ENCODE results near the gene PATE4. TPM values are rescaled to one million over a fixed set of nuclear protein-coding genes. Genes with fewer than 3 reads are reported as not detected.

The PATE4 gene
- total RNA-seq, 4 donors from 2014 or later, result not detected

GRCh38 chr11:125881291-125881690 lies 48.2 kb downstream of the PATE4 start:
- DNase-seq, result no peak
- Histone ChIP-seq H3K4me1 (no peaks in the 10 kb centered on the region), H3K27ac (no peak overlapping the region), H3K9me3 (no peaks in the 10 kb centered on the region), H3K4me3 (no peak overlapping the region), H3K36me3 (no peaks in the 10 kb centered on the region), H3K27me3 (no peaks in the 10 kb centered on the region)
- TF ChIP-seq POLR2A (IDR thresholded peaks at IDR 0.05) (no peak), CTCF (IDR thresholded peaks at IDR 0.05) (no peak)

- no peak for DNase-seq
- no peak for TF ChIP-seq POLR2A (IDR thresholded peaks at IDR 0.05)
- no peak for TF ChIP-seq CTCF (IDR thresholded peaks at IDR 0.05)
- no peak overlapping the region for H3K4me3 ChIP-seq
- H3K27me3 ChIP-seq, result no peaks in the 10 kb centered on the region
- no peaks in the 10 kb centered on the region for H3K36me3 ChIP-seq
- H3K27ac ChIP-seq, result no peak overlapping the region
- peaks cover 0 to 3% (median 0%) of the 10 kb centered on the region in 4 donors for H3K4me1 ChIP-seq
- no peaks in the 10 kb centered on the region for H3K9me3 ChIP-seq
Measured at GRCh38 chr11:125883375-125883774, 50.3 kb downstream of the PATE4 start.

- Histone ChIP-seq H3K27me3 (no peaks in the 10 kb centered on the region), H3K4me1 (peaks cover 0 to 3% (median 0%) of the 10 kb centered on the region in 4 donors), H3K4me3 (peak overlapping the region; percentile 65 to 94 (median 82)), H3K9me3 (no peaks in the 10 kb centered on the region), H3K27ac (peak overlapping the region; percentile 87 to 97 (median 92)), H3K36me3 (peaks cover 0 to under 1% (median 0%) of the 10 kb centered on the region in 3 donors)
- peak in 2 of 3 donors; percentile 47 to 65 for DNase-seq
- TF ChIP-seq POLR2A (IDR thresholded peaks at IDR 0.05), result no peak
- no peak for TF ChIP-seq CTCF (IDR thresholded peaks at IDR 0.05)
Measured at GRCh38 chr11:125886997-125887372, 53.9 kb downstream of the PATE4 start.

GRCh38 chr11:125887373-125888324 lies 54.5 kb downstream of the PATE4 start, which contains the start of gene HYLS1:
HYLS1 (plus strand) TSS chr11:125887668; CDS start chr11:125899369, 11,701 bp downstream.
- H3K4me3 ChIP-seq, result peak within 1 kb of the TSS; percentile 65 to 94 (median 82)
- no peaks in the 10 kb centered on the region for H3K27me3 ChIP-seq
- DNase-seq, result peak; percentile 90 to 97 (median 93)
- peaks cover 0 to 3% (median 0%) of the 10 kb centered on the region in 4 donors for H3K4me1 ChIP-seq
- peak; percentile 55 to 74 for TF ChIP-seq POLR2A (IDR thresholded peaks at IDR 0.05)
- TF ChIP-seq CTCF (IDR thresholded peaks at IDR 0.05), result peak in 4 of 6 experiments; percentile 17 to 52 (median 36)
- H3K9me3 ChIP-seq, result no peaks in the 10 kb centered on the region
- H3K27ac ChIP-seq, result peak within 1 kb of the TSS; percentile 87 to 97 (median 92)
- H3K36me3 ChIP-seq, result peaks cover 0 to 4% (median 0%) of the 10 kb centered on the region in 3 donors

Other genes with a start within 250 kb of the PATE4 start
- 10 to 100 TPM; 36.3 to 73.1 (median 50.1) TPM for gene STT3A, start 240.5 kb upstream of the PATE4 start, total RNA-seq
- gene CHEK1, start 208.2 kb upstream of the PATE4 start, total RNA-seq, result 10 to 100 TPM in 1 of 4 donors, 1 to 10 TPM in 3; 4.2 to 13.2 (median 6.3) TPM
- not detected for gene ACRV1, start 152.5 kb upstream of the PATE4 start, total RNA-seq
- not detected for gene PATE1, start 87.0 kb upstream of the PATE4 start, total RNA-seq
- not detected for gene PATE2, start 54.5 kb upstream of the PATE4 start, total RNA-seq
- not detected for gene PATE3, start 45.2 kb upstream of the PATE4 start, total RNA-seq
- 1 to 10 TPM in 3 of 4 donors, not detected in 1; 2.7 to 3.3 (median 2.8) TPM for gene HYLS1, start 54.4 kb downstream of the PATE4 start, total RNA-seq
- gene PUS3, start 69.9 kb downstream of the PATE4 start, total RNA-seq, result 1 to 10 TPM; 2.5 to 7.9 (median 5.8) TPM
- gene DDX25, start 71.2 kb downstream of the PATE4 start, total RNA-seq, result under 1 TPM in 1 of 4 donors, not detected in 3; 0.40 TPM
- not detected for gene VSIG10L2, start 112.7 kb downstream of the PATE4 start, total RNA-seq
- gene CDON, start 229.6 kb downstream of the PATE4 start, total RNA-seq, result 1 to 10 TPM; 1.9 to 8.0 (median 3.8) TPM